ENCODE results near the gene TTYH1. TPM values are rescaled to one million over a fixed set of nuclear protein-coding genes. Genes with fewer than 3 reads are reported as not detected.

Gene TTYH1
- polyA plus RNA-seq, 1 of the 3 experiments (the other 2 are of a cell fraction) = 0.05 TPM

- ChIA-PET POLR2A (interaction anchor here (1.0 to 4.5 kb wide), 2 partner anchors 10 to 15 kb away, joined by 4 to 24 read pairs; partner anchors contain the start of gene LENG8), CTCF (interaction anchor here (1.1 kb wide), 1 partner anchor 17 kb away, joined by 4 read pairs; no protein-coding TSS in a partner anchor)
- H3K27me3 ChIP-seq (ENCODE audit: insufficient read depth) = no peaks in the 10 kb centered on the region
- DNase-seq = peak; percentile 88
- H3K4me1 ChIP-seq (ENCODE audit: control insufficient read depth in 1 of 2, insufficient read depth in 2 of 2, low read depth in 1 of 2, low read length in 1 of 2) = peaks cover 0 to 17% of the 10 kb centered on the region in 2 experiments; a peak in 1 of 4 replicates
- H3K9me2 ChIP-seq = no peaks in the 10 kb centered on the region
- TF ChIP-seq CHD2 (IDR thresholded peaks at IDR 0.05; ENCODE audit: low read length, partially characterized antibody) (peak; percentile 48), PBX3 (IDR thresholded peaks at IDR 0.05) (peak; percentile 65; the same call in 1 of the 2 replicates), NRF1 (IDR thresholded peaks at IDR 0.05; ENCODE audit: low read depth, low read length) (peak; percentile 10; the same call in 1 of the 2 replicates), USF2 (IDR thresholded peaks at IDR 0.05; ENCODE audit: borderline replicate concordance, low read depth, low read length) (no peak), RCOR1 (IDR thresholded peaks at IDR 0.05; ENCODE audit: low read length) (no peak)
- TF ChIP-seq, protein P1, sequence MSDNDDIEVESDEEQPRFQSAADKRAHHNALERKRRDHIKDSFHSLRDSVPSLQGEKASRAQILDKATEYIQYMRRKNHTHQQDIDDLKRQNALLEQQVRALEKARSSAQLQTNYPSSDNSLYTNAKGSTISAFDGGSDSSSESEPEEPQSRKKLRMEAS (IDR thresholded peaks at IDR 0.05; ENCODE audit: low read depth) = peak; percentile 61
- no peaks in the 10 kb centered on the region for H3K9me3 ChIP-seq
- peaks cover 22% of the 10 kb centered on the region for H4K20me1 ChIP-seq (ENCODE audit: insufficient read depth)
- H3F3A ChIP-seq (replicated peaks; ENCODE audit: insufficient read depth) = peaks cover 27% of the 10 kb centered on the region
- peak within 1 kb of the TSS; percentile 65 to 67 for H3K27ac ChIP-seq (ENCODE audit: low read depth in 2 of 2, low read length in 1 of 2)
- no peaks in the 10 kb centered on the region for H3K79me2 ChIP-seq (ENCODE audit: insufficient read depth)
- peak within 1 kb of the TSS; percentile 67 for H3K9ac ChIP-seq
- peak within 1 kb of the TSS; percentile 86; the same call in 1 of the 2 replicates for H2AFZ ChIP-seq (ENCODE audit: low read depth)
- H3K4me3 ChIP-seq (ENCODE audit: low read depth in 2 of 2, low read length in 1 of 2) = peak within 1 kb of the TSS; percentile 63 to 77
- peak within 1 kb of the TSS; percentile 92 for H3K4me2 ChIP-seq
- 20% methylated on average over 26 of the region's 41 CpGs for whole genome bisulfite sequencing (ENCODE audit: low lambda C conversion rate)
- H3K36me3 ChIP-seq (replicated peaks in 1 of 2; ENCODE audit: control insufficient read depth in 1 of 2, insufficient read depth in 2 of 2, low read length in 1 of 2) = peaks cover 6 to 32% of the 10 kb centered on the region in 2 experiments
Observed at GRCh38 chr19:54463531-54464043, 48.3 kb downstream of the TTYH1 start, which contains the start of gene LENG9. Gene LENG9 (minus strand): TSS chr19:54463778. CDS start chr19:54463526, 252 bp downstream.

GRCh38 chr19:54464044-54464629, 48.9 kb downstream of the TTYH1 start:
- H3K9me2 ChIP-seq = no peaks in the 10 kb centered on the region
- H3K4me1 ChIP-seq (ENCODE audit: control insufficient read depth in 1 of 2, insufficient read depth in 2 of 2, low read depth in 1 of 2, low read length in 1 of 2) = peaks cover 0 to 17% of the 10 kb centered on the region in 2 experiments; a peak in 1 of 4 replicates
- no peaks in the 10 kb centered on the region for H3K9me3 ChIP-seq
- peaks cover 2 to 26% of the 10 kb centered on the region in 2 experiments for H3K36me3 ChIP-seq (replicated peaks in 1 of 2; ENCODE audit: control insufficient read depth in 1 of 2, insufficient read depth in 2 of 2, low read length in 1 of 2)
- H3K4me3 ChIP-seq (ENCODE audit: low read depth in 2 of 2, low read length in 1 of 2) = peak overlapping the region; percentile 63 to 77
- peak; percentile 75 for DNase-seq
- peak; percentile 2; the same call in 1 of the 2 replicates for TF ChIP-seq PBX3 (IDR thresholded peaks at IDR 0.05)
- TF ChIP-seq RXRA (IDR thresholded peaks at IDR 0.05; ENCODE audit: borderline replicate concordance, low read depth) = no peak
- ChIA-PET CTCF (interaction anchor here (1.1 kb wide), 1 partner anchor 17 kb away, joined by 4 read pairs; no protein-coding TSS in a partner anchor), POLR2A (interaction anchor here (1.0 to 4.5 kb wide), 2 partner anchors 11 to 16 kb away, joined by 4 to 24 read pairs; partner anchors contain the start of gene LENG8)
- H2AFZ ChIP-seq (ENCODE audit: low read depth) = peak overlapping the region; percentile 86; the same call in 1 of the 2 replicates
- H3K9ac ChIP-seq = peak overlapping the region; percentile 67
- peaks cover 24% of the 10 kb centered on the region for H3F3A ChIP-seq (replicated peaks; ENCODE audit: insufficient read depth)
- H3K79me2 ChIP-seq (ENCODE audit: insufficient read depth) = no peaks in the 10 kb centered on the region
- peaks cover 16% of the 10 kb centered on the region for H4K20me1 ChIP-seq (ENCODE audit: insufficient read depth)
- H3K4me2 ChIP-seq = peak overlapping the region; percentile 92
- H3K27me3 ChIP-seq (ENCODE audit: insufficient read depth) = no peaks in the 10 kb centered on the region
- WGBS (ENCODE audit: low lambda C conversion rate) = under 1% methylated on average over 25 of the region's 26 CpGs
- H3K27ac ChIP-seq (ENCODE audit: low read depth in 2 of 2, low read length in 1 of 2) = peak overlapping the region; percentile 65 to 67

Measured in SK-N-SH (cell line).